HG02870 (cell line): ENCODE results near the gene RPS6KA2.
A peak's percentile ranks its signal among the peaks of the same experiment; 100 is the strongest.
"Not testable (repeated sequence)": the region's sequence is repeated elsewhere in the genome, so short reads cannot be mapped to it uniquely, and the experiment has no call there.

Experiments used
- ATAC-seq: cut with Tn5 transposase; IDR thresholded peaks from one replicate; pipeline ENCODE4 v1.9.1; 2021; ENCODE audit warnings: mild to moderate bottlenecking, moderate library complexity; ENCODE audit not compliant: unreplicated experiment

The RPS6KA2 gene

DNA sequence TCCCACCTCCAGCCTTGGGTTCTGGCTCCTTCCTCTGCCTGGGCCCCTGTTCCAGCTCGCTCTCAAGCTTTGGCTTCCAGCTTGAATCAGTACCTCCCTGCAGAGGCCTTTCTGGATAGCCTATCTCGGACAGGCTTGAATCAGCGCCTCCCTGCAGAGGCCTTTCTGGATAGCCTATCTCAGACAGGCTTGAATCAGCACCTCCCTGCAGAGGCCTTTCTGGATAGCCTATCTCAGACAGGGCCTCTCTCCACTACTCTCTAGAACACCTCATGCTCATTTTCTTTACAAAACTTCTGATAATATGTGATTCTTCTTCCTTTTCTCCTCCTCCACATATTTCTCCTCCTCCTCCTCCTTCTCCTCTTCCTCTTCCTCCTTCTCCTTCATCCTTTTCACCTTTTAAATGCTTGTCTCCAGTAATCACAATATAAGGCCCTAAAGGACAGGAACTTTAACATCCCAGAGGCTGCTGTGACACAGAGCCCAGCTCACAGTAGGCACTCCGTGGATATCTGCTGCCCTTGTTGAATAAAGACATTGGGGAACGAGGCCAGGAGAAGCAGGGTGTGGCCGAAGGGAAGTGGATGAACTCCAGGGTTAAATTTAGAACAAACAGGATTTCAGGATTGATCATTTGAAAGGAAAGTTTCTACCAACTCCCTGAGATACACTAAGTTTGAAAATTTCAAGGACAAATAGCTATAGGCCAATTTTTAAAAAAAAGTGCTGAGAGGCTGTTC lies 9.3 kb upstream of the RPS6KA2 start:
- ATAC-seq: no peak

GRCh38 chr6:166635013-166635970 lies 8.2 kb upstream of the RPS6KA2 start:
- ATAC-seq: no peak

DNA sequence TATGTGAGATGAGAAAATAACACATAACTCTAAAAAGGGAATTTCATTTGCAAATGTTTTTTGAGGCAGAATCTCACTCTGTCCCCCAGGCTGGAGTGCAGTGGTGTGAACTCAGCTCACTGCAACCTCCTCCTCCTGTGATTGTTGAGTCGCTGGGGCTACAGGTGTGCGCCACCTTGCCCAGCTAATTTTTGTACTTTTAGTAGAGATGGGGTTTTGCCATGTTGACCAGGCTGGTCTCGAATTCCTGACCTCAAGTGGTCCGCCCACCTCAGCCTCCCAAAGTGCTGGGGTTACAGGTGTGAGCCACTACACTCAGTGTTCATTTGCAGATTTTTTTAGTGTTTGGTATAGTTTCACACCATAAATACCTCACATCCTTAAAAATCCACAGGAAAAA lies 7.5 kb upstream of the RPS6KA2 start:
- not testable (repeated sequence) for ATAC-seq

- peak; percentile 34 for ATAC-seq
Measured at GRCh38 chr6:166633732-166634535, 6.9 kb upstream of the RPS6KA2 start.

- no peak for ATAC-seq
Measured at GRCh38 chr6:166632731-166633130, 5.7 kb upstream of the RPS6KA2 start.

GRCh38 chr6:166630462-166630861 lies 3.4 kb upstream of the RPS6KA2 start:
- no peak for ATAC-seq

DNA sequence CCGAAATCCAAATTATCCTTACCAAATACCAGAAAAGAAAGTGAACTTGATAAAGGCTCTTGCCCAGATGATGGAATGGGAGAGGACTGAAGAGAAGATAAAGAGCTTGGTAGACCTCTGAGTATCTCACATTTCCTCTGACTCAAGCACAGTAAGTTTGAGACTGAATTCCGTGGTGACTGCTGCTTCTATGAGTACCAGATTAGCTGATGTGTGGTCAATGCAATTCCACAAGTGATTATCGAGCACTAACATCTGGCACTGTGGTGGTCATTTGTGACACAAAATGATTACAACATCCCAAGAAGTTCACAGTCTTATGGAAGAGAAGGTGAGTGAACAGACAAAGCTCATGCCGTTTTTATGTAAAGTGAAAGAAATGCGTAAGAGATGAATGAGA lies 2.6 kb upstream of the RPS6KA2 start:
- ATAC-seq: no peak

DNA sequence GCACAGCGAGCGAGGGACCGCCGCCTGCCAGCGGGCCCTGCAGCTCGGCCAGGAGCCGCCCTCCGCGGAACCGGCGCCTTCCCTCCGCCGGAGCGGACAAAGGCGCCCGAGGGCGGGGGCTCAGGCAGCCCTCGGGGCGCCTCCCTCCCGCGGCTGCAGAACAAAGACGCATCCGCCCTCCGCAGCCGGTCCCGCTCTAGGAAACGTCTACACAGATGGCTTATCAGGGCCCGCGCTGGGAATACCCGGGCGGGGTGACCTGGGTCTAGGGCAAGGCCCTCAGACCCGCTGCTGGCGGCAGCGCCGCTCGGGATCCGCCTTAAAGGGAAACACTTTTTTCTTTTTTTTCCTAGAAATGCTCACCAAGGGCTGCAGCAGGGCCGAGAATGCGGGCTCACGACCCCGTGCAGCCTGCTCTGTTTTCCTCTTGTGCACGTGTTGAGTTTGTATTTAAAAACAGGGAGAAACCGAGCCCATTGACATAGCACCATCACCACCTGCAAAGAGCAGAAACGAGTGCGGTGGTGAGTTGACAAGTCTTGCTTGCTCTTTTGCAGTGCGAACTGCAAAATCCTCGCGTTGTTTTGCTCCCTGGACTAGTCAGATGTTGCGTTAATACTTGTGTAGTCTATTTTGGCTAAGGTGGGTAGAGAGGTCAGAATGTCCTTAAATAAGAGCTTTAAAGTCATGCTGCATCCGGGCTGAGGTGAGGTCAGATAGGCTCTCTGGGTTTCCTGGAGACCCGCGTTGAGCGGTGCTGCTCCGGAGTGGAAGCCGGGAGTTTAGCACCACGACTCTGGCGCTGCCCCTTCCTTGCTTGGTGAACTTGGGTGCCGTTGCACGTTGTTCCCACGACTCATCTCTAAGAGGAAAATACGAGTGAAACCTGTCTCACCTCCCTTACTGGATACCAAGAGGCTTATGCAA lies 1.1 kb upstream of the RPS6KA2 start:
- peak; percentile 24 for ATAC-seq

- ATAC-seq: peak; percentile 0
Measured at GRCh38 chr6:166626177-166627032, 646 bp downstream of the RPS6KA2 start.

DNA sequence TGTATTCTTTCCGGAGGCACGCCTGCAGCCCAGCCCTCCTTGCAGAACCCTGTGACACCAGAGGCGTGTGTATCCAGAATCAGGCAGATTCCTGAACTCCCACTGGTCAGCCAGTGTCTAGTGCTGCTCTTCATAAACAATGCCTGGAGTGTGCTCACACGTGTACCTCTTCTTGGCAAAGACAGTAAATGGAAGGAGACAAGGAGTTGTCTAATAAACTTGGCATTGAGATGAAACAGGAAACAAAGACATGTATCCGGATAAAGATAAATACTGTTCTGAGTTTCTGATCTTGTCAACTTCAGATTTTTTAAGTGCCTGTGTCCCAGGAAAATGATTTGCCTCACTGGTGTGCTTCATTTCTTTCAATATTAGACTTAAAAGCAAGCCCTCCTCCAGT lies 1.7 kb downstream of the RPS6KA2 start:
- ATAC-seq: no peak

GRCh38 chr6:166624275-166624674 lies 2.8 kb downstream of the RPS6KA2 start:
- ATAC-seq: no peak

GRCh38 chr6:166623318-166623717 lies 3.7 kb downstream of the RPS6KA2 start:
- no peak for ATAC-seq

DNA sequence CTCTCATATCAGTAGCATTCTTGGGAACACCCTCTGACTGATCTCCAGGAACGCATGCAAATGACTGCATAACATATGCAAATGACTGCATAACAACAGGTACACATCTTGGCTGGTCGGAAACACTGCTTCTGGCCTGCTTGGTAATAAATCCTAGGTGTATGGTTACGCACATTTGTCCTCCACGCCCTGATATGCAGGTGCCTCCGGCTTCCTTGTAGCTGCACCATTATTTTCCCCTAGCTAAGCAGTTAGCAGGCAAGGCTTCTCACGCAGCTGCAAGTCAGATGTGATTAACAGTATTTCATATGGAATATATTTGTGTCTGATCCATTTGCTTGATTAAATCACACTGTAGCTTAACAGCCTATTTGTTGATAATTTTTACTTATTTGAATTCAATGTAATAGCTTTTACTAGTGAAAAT lies 5.9 kb downstream of the RPS6KA2 start:
- no peak for ATAC-seq

- ATAC-seq: no peak
Measured at GRCh38 chr6:166620478-166621113, 6.5 kb downstream of the RPS6KA2 start.

GRCh38 chr6:166619912-166620311 lies 7.1 kb downstream of the RPS6KA2 start:
- ATAC-seq: no peak

GRCh38 chr6:166618866-166619761 lies 7.9 kb downstream of the RPS6KA2 start:
- ATAC-seq: no peak

DNA sequence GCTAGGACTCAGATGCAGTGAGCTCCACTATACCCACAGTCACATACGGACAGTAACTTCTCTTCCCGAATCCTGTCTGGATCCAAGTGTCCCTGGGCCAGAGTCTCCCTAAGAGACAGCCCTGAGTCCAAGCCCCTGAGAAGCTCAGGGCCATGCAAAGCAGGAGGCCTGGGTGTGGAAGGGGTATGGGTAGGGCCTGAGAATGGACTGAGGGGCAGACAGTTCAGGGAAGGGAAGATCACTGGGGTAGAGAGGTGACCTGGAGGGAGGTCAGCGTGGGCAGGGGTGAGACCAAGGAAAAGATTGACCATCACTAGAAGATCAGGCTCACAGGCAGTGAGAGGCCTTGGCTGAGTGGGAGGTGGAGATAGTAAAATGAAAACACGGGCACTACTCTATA lies 8.8 kb downstream of the RPS6KA2 start:
- ATAC-seq: no peak

DNA sequence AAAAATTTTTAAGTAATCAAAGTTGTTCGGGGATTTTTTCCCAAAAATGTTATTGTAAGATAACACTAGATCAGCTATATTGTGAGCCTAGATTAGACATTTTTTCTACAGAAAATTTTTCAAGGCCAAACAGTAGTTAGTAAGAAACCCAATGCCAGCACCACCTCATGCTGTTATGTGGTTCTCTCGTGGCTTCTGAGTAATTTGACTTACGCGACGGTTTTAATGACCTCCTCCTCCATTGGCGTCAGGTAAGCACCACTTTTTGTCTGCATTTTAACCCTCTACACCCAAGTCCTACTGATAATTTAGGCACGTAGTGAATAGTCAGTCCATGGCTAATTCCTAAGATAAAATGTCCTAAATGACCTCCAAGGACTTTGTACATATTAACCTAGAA lies 9.7 kb downstream of the RPS6KA2 start:
- ATAC-seq: no peak
